Astrocyte (in vitro differentiated cells and primary cell): ENCODE data around the gene IRX5. TPM values are rescaled to one million over a fixed set of nuclear protein-coding genes. Genes with fewer than 3 reads are reported as not detected.

Source experiments
- DNase-seq: peaks from one replicate; pipeline ENCODE4 v3.0.0-alpha.2; 2010; ENCODE audit warnings: low read depth
- FAIRE-seq: peaks from 2 replicates; lab custom pipeline; 2011; peaks lifted over from hg19 to GRCh38; lab: Jason Lieb, UNC
- H2AFZ ChIP-seq: 2 replicates; pipeline ENCODE4 v1.6.0; 2012; ENCODE audit warnings: low read depth, low read length, inconsistent platforms
- H3K27ac ChIP-seq: 2 replicates; pipeline ENCODE4 v1.5.1; 2011; ENCODE audit warnings: low read depth, low read length, inconsistent platforms
- H3K27me3 ChIP-seq: 2 replicates; pipeline ENCODE4 v1.6.0; 2011; ENCODE audit warnings: low read length, inconsistent platforms; ENCODE audit not compliant: insufficient read depth
- H3K36me3 ChIP-seq: 2 replicates; pipeline ENCODE4 v1.5.1; 2011; ENCODE audit warnings: low read length, inconsistent platforms; ENCODE audit not compliant: insufficient read depth
- H3K4me1 ChIP-seq: 2 replicates; pipeline ENCODE4 v1.5.1; 2011; ENCODE audit warnings: low read length, inconsistent platforms; ENCODE audit not compliant: insufficient read depth
- H3K4me2 ChIP-seq: 2 replicates; pipeline ENCODE4 v1.6.0; 2012; ENCODE audit warnings: low read length, inconsistent platforms
- H3K4me3 ChIP-seq: 2 replicates; pipeline ENCODE4 v1.5.1; 2011; ENCODE audit warnings: low read depth, mild to moderate bottlenecking, low read length, inconsistent platforms; ENCODE audit not compliant: insufficient read depth
- H3K79me2 ChIP-seq: 2 replicates; pipeline ENCODE4 v1.6.0; 2012; ENCODE audit warnings: mild to moderate bottlenecking, low read length, inconsistent platforms; ENCODE audit not compliant: insufficient read depth
- H3K9ac ChIP-seq: 2 replicates; pipeline ENCODE4 v1.6.0; 2012; ENCODE audit warnings: mild to moderate bottlenecking, low read length, inconsistent platforms
- H3K9me3 ChIP-seq: 2 replicates; pipeline ENCODE4 v1.5.1; 2012; ENCODE audit warnings: low read depth, mild to moderate bottlenecking, low read length, inconsistent platforms; ENCODE audit not compliant: insufficient read depth
- H4K20me1 ChIP-seq: 2 replicates; pipeline ENCODE4 v1.6.0; 2012; ENCODE audit warnings: low read length, inconsistent platforms; ENCODE audit not compliant: insufficient read depth
- H3K27ac Mint-ChIP-seq: one replicate; pipeline ENCODE4 v1.8.0; 2021; ENCODE audit warnings: mild to moderate bottlenecking, mixed read lengths; ENCODE audit not compliant: unreplicated experiment
- H3K27me3 Mint-ChIP-seq: one replicate; pipeline ENCODE4 v1.8.0; 2021; ENCODE audit warnings: low read depth, mixed read lengths; ENCODE audit not compliant: unreplicated experiment
- H3K36me3 Mint-ChIP-seq: one replicate; pipeline ENCODE4 v1.8.0; 2021; ENCODE audit warnings: low read depth, mixed read lengths; ENCODE audit not compliant: unreplicated experiment
- H3K4me1 Mint-ChIP-seq: one replicate; pipeline ENCODE4 v1.8.0; 2021; ENCODE audit warnings: low read depth, mixed read lengths; ENCODE audit not compliant: unreplicated experiment
- H3K4me3 Mint-ChIP-seq: one replicate; pipeline ENCODE4 v1.8.0; 2021; ENCODE audit warnings: mild to moderate bottlenecking, moderate library complexity, mixed read lengths; ENCODE audit not compliant: unreplicated experiment
- H3K9me3 Mint-ChIP-seq: one replicate; pipeline ENCODE4 v1.8.0; 2021; ENCODE audit warnings: mild to moderate bottlenecking, mixed read lengths; ENCODE audit not compliant: unreplicated experiment
- EZH2 ChIP-seq: IDR thresholded peaks from 2 replicates; pipeline ENCODE4 v1.6.1; 2012; ENCODE audit warnings: mild to moderate bottlenecking, low read length, inconsistent platforms; ENCODE audit not compliant: insufficient read depth
- total RNA-seq: library from RNA; stranded (reverse); gene quantifications from 2 replicates; pipeline ENCODE4 v1.2.1, GENCODE V29; 2021
- TF ChIP-seq, protein P1 (sequence below): IDR thresholded peaks from 2 replicates; pipeline ENCODE4 v1.5.1; 2011; ENCODE audit warnings: low read depth, mild to moderate bottlenecking, inconsistent platforms, low read length, moderate library complexity; ENCODE audit not compliant: insufficient read depth

Gene IRX5
- total RNA-seq, 1 donor from 2014 or later, result 0.57 TPM

DNA sequence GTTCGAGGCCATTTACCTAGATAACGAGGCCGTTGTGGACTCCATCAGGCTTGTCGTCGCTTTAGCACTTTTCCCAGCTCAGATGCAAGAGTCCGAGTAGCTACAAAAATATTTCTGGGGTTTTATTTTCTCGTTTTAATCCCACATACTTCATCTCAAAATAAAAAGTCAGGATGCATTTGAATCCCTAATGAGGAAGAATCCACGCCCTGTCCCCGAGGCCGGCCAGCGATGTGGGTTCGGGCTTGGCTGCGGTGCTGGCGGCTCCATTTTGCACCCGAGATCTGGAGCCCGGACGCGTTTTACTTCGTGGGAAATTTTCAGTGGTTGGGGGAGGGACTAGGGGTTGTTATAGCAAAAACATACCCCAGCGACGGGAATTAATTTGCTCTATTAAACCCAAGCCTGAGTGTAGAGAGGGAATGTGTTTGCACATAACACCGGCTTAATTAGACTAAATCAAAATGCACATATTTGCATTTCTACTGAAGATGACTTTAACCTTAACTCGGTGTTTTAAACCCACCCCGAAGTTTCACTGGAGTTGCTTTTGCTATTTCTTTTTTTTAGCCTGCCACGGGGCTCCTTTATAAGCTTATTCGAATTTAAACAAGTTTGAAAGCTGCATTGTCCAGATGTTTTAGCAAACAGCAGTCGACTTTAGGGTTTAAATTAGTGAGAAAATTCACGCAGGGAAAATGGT, 4.8 kb downstream of the IRX5 start:
- Mint-ChIP-seq H3K27me3 (peaks cover 68% of the 10 kb centered on the region), H3K9me3 (peaks cover 15% of the 10 kb centered on the region), H3K4me3 (no peak overlapping the region), H3K27ac (no peak overlapping the region), H3K36me3 (no peaks in the 10 kb centered on the region), H3K4me1 (no peaks in the 10 kb centered on the region)
- peak overlapping the region; percentile 56 for H3K9ac ChIP-seq
- H3K9me3 ChIP-seq, result no peaks in the 10 kb centered on the region
- no peak overlapping the region for H3K27ac ChIP-seq
- FAIRE-seq (no peak), DNase-seq (peak; percentile 22)
- no peaks in the 10 kb centered on the region for H3K36me3 ChIP-seq
- peaks cover 62% of the 10 kb centered on the region for H3K27me3 ChIP-seq
- peaks cover 49% of the 10 kb centered on the region for H4K20me1 ChIP-seq
- H3K4me3 ChIP-seq, result peak overlapping the region; percentile 51
- H3K79me2 ChIP-seq, result peaks cover 66% of the 10 kb centered on the region
- no peak for TF ChIP-seq EZH2
- TF ChIP-seq, protein P1, sequence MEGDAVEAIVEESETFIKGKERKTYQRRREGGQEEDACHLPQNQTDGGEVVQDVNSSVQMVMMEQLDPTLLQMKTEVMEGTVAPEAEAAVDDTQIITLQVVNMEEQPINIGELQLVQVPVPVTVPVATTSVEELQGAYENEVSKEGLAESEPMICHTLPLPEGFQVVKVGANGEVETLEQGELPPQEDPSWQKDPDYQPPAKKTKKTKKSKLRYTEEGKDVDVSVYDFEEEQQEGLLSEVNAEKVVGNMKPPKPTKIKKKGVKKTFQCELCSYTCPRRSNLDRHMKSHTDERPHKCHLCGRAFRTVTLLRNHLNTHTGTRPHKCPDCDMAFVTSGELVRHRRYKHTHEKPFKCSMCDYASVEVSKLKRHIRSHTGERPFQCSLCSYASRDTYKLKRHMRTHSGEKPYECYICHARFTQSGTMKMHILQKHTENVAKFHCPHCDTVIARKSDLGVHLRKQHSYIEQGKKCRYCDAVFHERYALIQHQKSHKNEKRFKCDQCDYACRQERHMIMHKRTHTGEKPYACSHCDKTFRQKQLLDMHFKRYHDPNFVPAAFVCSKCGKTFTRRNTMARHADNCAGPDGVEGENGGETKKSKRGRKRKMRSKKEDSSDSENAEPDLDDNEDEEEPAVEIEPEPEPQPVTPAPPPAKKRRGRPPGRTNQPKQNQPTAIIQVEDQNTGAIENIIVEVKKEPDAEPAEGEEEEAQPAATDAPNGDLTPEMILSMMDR, result no peak
- H2AFZ ChIP-seq, result no peak overlapping the region
- H3K4me2 ChIP-seq, result peak overlapping the region; percentile 99
- peaks cover 15% of the 10 kb centered on the region for H3K4me1 ChIP-seq

- FAIRE-seq, result no peak
- H3K79me2 ChIP-seq, result peaks cover 65% of the 10 kb centered on the region
Observed at GRCh38 chr16:54936201-54936978, 5.7 kb downstream of the IRX5 start.

More at GRCh38 chr16:54936201-54936978, 5.7 kb downstream of the IRX5 start:
- Histone ChIP-seq H3K4me1 (peaks cover 15% of the 10 kb centered on the region), H3K4me2 (peak overlapping the region; percentile 99), H4K20me1 (peaks cover 54% of the 10 kb centered on the region), H2AFZ (peak overlapping the region; percentile 27), H3K27me3 (peaks cover 69% of the 10 kb centered on the region), H3K9ac (peak overlapping the region; percentile 65), H3K9me3 (no peaks in the 10 kb centered on the region), H3K27ac (peak overlapping the region; percentile 27), H3K36me3 (no peaks in the 10 kb centered on the region), H3K4me3 (peak overlapping the region; percentile 51)
- H3K9me3 Mint-ChIP-seq, result peaks cover 19% of the 10 kb centered on the region
- H3K27me3 Mint-ChIP-seq, result peaks cover 78% of the 10 kb centered on the region
- peak overlapping the region; percentile 74 for H3K4me3 Mint-ChIP-seq
- DNase-seq, result peak; percentile 72
- peak; percentile 60 for TF ChIP-seq EZH2
- TF ChIP-seq, protein P1, result no peak
- H3K36me3 Mint-ChIP-seq, result no peaks in the 10 kb centered on the region
- H3K4me1 Mint-ChIP-seq, result no peaks in the 10 kb centered on the region
- peak overlapping the region; percentile 83 for H3K27ac Mint-ChIP-seq
